Measurements from ENCODE around the gene MRPL53.
"Not testable (repeated sequence)": the region's sequence is repeated elsewhere in the genome, so short reads cannot be mapped to it uniquely, and the experiment has no call there.

MRPL53 gene

DNA sequence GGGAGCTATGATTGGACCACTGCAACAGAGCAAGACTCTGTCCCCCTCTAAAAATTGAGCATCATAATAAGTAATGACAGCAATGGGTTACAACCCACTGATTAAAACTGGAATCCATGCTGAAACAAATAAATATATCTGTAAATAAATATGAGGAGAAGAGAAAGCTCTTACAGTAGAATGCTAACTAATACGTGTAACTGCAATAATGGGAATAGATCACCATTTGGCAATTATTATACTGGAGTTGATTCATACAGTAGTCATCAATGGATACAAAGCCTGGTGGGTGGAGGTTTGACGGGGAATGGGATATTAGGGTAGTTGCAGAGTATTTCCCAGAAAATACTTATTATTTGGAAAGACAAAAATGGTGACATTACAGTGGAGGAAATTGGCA is 23.7 kb downstream of the MRPL53 start:
- no peak for DNase-seq (ENCODE audit: low read depth)

DNA sequence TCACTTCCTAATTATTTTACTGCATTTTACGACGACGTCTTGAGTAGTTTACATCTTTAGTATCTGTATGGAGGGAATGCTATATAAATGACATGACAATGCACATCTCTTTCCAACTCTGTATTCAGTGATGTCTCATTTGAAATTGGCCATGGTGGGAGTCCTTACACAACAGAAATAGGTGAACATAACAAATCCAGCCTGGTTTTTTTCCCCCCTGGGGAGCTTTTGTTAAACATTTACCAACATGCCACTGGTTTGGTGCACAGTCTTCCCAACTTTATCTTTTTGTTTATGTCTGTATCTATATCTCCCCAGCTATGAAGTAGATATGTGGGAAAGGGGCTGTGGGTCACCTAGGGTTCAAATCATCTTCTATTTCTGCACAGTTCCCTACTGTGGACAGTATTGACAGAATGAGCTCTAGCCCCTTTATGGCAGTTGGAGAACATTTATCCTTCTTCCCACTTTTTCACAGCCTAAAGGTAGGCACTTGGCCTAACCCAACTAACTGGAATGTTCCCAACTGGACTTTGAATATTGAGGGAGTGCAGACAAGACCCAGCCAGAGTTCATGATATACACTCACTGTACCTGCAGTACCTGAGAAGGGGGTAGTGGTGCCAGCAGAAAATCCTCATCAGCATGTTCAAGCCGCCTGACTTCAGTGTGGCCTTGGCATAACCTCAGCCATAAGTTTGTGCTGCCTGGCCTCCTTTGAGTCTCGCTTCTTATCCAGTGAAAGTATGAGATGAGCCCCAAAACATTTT is 25.1 kb downstream of the MRPL53 start:
- no peak for DNase-seq (ENCODE audit: low read depth)

- DNase-seq (ENCODE audit: low read depth): no peak
These were observed 27.8 kb downstream of the MRPL53 start for GRCh38 chr2:74444498-74445318.

GRCh38 chr2:74442483-74443297 is 29.8 kb downstream of the MRPL53 start:
- not testable (repeated sequence) for DNase-seq (ENCODE audit: low read depth)

GRCh38 chr2:74441690-74442482 is 30.6 kb downstream of the MRPL53 start, which contains the start of gene RTKN:
Gene RTKN, minus strand, starts transcription at chr2:74441937. Its CDS starts 121 bp downstream, at chr2:74441816.
- DNase-seq (ENCODE audit: low read depth): no peak

- DNase-seq (ENCODE audit: low read depth): no peak
These were observed 31.2 kb downstream of the MRPL53 start for GRCh38 chr2:74441170-74441689.

GRCh38 chr2:74440378-74441169 is 31.9 kb downstream of the MRPL53 start:
- DNase-seq (ENCODE audit: low read depth): peak; percentile 83

DNA sequence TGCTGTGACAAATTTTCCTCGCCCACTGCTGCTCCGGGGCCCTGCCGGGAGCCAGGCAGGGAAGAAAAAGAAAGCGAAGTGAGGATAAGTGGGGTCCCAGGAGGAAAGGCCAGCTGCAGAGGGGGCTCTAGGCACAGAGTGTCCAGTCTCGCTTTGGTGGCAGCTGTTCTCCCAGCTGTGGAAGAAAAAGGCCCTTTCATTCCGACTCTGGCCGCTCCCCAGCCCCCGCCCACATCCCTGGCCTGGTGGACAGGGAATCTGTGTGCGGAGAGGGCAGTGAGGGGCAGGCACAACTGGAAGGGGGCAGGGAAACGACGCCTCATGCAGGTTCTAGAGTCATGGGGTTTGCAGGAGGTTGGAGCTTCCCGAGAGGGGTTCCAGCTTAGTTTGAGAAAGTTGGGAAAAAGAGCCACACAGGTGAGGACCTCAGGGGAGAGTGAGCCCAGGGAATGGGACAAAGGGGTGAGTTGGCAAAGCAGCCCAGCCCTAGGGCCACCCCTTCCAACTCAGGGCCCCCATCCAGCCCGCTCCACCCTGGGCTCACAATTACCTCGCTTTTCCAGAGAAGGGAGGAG is 32.6 kb downstream of the MRPL53 start:
- peak; percentile 55 for DNase-seq (ENCODE audit: low read depth)

DNA sequence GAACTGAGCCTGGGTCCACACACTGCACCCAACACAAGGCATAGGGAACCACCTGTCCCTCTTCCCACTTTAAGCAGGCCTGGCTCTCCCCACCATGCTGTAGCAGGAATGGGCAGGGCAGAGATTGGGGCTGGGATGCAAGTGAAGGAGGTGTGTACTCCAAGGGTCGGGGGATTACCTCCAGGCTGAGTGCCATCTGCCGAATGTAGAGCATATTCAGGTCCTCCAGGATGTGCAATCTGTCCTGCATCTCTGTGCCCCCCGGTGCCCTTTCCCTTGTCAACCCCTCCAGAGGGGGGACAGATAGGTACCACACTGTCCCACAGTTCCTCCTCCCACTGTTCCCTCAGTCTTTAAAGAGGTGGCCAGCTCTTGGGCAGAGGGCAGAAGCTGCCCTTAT is 33.1 kb downstream of the MRPL53 start:
- DNase-seq (ENCODE audit: low read depth): no peak

GRCh38 chr2:74438248-74438647 is 34.2 kb downstream of the MRPL53 start:
- DNase-seq (ENCODE audit: low read depth): no peak

GRCh38 chr2:74436848-74437695 is 35.4 kb downstream of the MRPL53 start:
- DNase-seq (ENCODE audit: low read depth): no peak

DNA sequence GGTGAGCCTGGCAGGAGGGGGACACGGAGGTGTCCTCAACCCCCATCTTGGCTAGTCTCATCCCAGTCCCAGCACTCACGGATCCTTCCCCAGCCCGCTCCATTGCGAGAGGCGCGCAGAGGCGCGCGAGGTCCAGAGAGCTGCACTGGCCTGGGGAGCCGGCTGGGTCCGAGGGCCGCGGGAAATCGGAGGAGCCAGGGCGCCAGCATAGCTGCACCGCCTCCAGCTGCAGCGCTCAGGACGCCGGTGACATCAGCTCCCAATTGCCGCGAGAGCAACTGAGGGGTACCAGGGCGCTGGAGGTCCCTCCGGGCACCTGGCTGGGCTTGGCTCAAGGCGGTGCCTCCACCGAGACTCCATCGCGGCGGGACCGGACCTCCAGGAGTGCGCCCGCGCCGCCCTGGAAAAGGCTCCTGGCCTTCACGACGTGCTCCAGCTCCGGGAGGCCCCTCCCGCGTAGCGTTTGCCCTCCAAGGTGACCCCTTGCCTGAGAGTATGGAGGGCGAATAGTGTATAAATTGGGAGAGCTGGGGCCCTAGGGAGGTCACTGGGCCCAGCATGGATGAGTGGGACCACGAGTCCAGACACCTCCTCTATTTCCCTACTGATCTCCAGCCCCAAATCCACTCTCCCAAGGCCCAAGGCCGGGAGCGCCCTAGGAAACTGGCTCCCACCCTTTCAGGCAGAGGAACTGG is 36.2 kb downstream of the MRPL53 start:
- DNase-seq (ENCODE audit: low read depth): no peak

DNA sequence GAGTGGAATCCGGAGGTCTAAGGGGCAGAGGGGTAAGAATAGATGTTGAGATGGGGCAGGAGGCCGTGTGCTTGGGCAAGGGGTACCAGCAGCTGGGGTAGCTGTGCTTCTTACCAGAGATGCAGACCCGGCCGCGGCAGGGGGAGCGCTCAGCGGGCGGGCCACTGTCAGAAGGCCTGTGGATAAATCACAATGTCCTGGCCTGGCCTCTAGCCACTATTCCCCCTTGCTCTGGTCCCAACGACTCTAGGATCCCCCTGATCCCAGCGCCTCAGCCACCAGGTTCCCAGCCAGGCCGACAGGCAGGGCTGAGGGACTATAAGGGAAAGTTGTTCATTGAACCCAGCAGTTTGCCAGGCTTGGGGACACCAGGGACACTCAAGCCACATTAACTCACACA is 42.0 kb downstream of the MRPL53 start:
- DNase-seq (ENCODE audit: low read depth): no peak

- DNase-seq (ENCODE audit: low read depth): no peak
These were observed 42.7 kb downstream of the MRPL53 start for GRCh38 chr2:74429487-74430451.

GRCh38 chr2:74428675-74429074 is 43.8 kb downstream of the MRPL53 start:
- no peak for DNase-seq (ENCODE audit: low read depth)

DNA sequence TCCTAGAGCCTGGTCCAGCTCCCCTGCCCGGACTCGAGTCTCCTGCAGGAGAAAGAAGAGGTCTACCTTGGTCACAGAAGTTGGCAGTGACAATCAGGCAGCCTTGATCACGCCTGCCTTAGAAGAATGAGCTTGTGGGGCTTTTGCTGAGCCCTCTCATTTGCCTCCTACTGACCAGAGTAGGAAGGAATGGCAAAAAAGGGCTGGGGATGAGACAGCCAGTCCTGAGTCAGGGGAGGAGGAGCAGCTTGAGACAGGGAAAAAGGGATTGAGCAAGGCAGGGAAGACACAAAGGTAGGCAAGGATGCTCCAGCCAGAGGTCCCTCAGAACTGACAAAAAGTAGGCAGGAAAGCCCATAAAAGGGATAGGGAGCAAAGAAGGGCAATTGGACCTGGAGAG is 44.9 kb downstream of the MRPL53 start:
- DNase-seq (ENCODE audit: low read depth): no peak

DNA sequence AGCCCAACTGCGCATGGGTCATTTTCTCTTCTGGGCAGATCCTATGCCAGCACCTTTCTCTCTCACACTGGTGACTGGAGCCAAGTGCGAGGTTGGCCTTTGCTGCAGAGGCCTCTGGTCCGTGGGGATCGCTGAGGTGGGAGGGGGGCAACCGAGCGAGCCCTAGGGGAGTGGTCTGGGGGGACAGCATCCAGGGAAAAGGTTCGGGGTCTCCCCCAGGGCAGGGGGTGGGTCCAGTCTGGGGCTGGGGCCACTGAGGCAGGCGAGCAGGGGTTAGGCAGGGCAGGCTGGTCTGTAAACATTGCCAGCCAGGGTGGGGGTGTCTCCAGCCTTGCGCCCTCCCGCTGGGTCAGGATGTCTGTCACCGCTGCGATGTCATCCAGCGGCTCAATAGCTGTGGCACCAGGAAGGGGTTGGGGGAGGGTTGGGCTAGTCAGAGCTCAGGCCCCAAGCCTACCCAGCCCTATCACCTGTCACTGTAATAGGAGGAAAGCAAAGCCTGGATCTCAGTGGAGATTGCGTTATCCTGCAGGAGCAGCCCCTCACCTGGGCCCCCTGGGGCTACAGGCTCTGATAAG is 46.2 kb downstream of the MRPL53 start:
- DNase-seq (ENCODE audit: low read depth): no peak

Measured in fibroblast of gingiva (primary cell).